Endothelial cell of umbilical vein (primary cell): Measurements from ENCODE around the gene C2orf69. TPM values are rescaled to one million over a fixed set of nuclear protein-coding genes. Genes with fewer than 3 reads are reported as not detected.

ENCODE experiments used
- BruUV-seq: library from RNA; stranded (reverse); fragments of 400-500 nt; replicated peaks from 2 replicates; lab custom pipeline; 2021; lab: Mats Ljungman, UMichigan
- CTCF ChIA-PET: fragments of 300-600, 350-600 bp; sonication (Branson Sonifier 250); formaldehyde crosslinking; loops from one replicate; lab custom pipeline; 2021; ENCODE audit warnings: antibody characterized with exemption, inconsistent platforms; lab: Charles Lee
- POLR2A ChIA-PET: fragments of 300-600, 350-600 bp; sonication (Branson Sonifier 250); formaldehyde crosslinking; loops from one replicate; lab custom pipeline; 2021; ENCODE audit warnings: antibody characterized with exemption, inconsistent platforms; lab: Charles Lee
- DNase-seq: peaks from one replicate; pipeline ENCODE4 v3.0.0-alpha.2; 2011; ENCODE audit warnings: low read depth, low spot score
- FAIRE-seq: peaks from 2 replicates; lab custom pipeline; 2011; peaks lifted over from hg19 to GRCh38; lab: Jason Lieb, UNC
- H2AFZ ChIP-seq: 2 replicates; pipeline ENCODE4 v1.6.0; 2012; ENCODE audit warnings: low read depth, low read length, control low read depth, inconsistent platforms
- H3K27ac ChIP-seq: 2 replicates; pipeline ENCODE4 v1.5.1; 2011; ENCODE audit warnings: low read depth, mild to moderate bottlenecking, control low read depth, low read length, moderate library complexity; ENCODE audit not compliant: insufficient read depth
- H3K27me3 ChIP-seq, 2 experiments: 2 replicates each; pipeline versions ENCODE4 v1.6.0 to v1.6.1; 2011; ENCODE audit warnings: low read length in 2 of 2, mixed read lengths in 1 of 2; ENCODE audit not compliant: control insufficient read depth in 2 of 2, insufficient read depth in 2 of 2
- H3K36me3 ChIP-seq, 2 experiments: 2 replicates in 1 of 2; 3 replicates in 1 of 2; pipeline ENCODE4 v1.5.1; 2011; ENCODE audit warnings: low read length in 2 of 2, mild to moderate bottlenecking in 1 of 2, moderate library complexity in 1 of 2; ENCODE audit not compliant: control insufficient read depth in 2 of 2, insufficient read depth in 2 of 2; ENCODE audit errors: extremely low read depth in 1 of 2
- H3K4me1 ChIP-seq: 3 replicates; pipeline ENCODE4 v1.5.1; 2011; ENCODE audit warnings: mild to moderate bottlenecking, low read length; ENCODE audit not compliant: control insufficient read depth, insufficient read depth; ENCODE audit errors: extremely low read depth
- H3K4me2 ChIP-seq: 2 replicates; pipeline ENCODE4 v1.6.1; 2011; ENCODE audit warnings: low read length, control low read depth, mixed read lengths; ENCODE audit not compliant: insufficient read depth
- H3K4me3 ChIP-seq, 3 experiments: fragments of 200-600 bp in 1 of 3; sonication (generic), shearing (Covaris generic) in 1 of 3; replicated peaks in 1 of 3; 2 replicates each; pipeline ENCODE4 v1.5.1; 2011 to 2016; ENCODE audit warnings: control low read depth in 3 of 3, low read length in 3 of 3, mild to moderate bottlenecking in 2 of 3, inconsistent platforms in 1 of 3, low read depth in 1 of 3, moderate library complexity in 1 of 3; ENCODE audit not compliant: insufficient read depth in 1 of 3
- H3K79me2 ChIP-seq: 2 replicates; pipeline ENCODE4 v1.6.0; 2012; ENCODE audit warnings: low read length, inconsistent platforms; ENCODE audit not compliant: control insufficient read depth, insufficient read depth
- H3K9ac ChIP-seq: replicated peaks from 2 replicates; pipeline ENCODE3; 2011; ENCODE audit warnings: low read length, control low read depth; ENCODE audit not compliant: insufficient read depth; ENCODE audit errors: extremely low read depth
- H3K9me1 ChIP-seq: replicated peaks from 3 replicates; pipeline ENCODE4 v1.6.0; 2011; ENCODE audit warnings: mild to moderate bottlenecking, low read length; ENCODE audit not compliant: control insufficient read depth, insufficient read depth; ENCODE audit errors: extremely low read depth
- H3K9me3 ChIP-seq: replicated peaks from 2 replicates; pipeline ENCODE4 v1.5.1; 2012; ENCODE audit warnings: low read length, inconsistent platforms; ENCODE audit not compliant: control insufficient read depth, insufficient read depth
- H4K20me1 ChIP-seq: replicated peaks from 2 replicates; pipeline ENCODE3; 2011; ENCODE audit warnings: mild to moderate bottlenecking, low read length; ENCODE audit not compliant: control insufficient read depth, insufficient read depth; ENCODE audit errors: extremely low read depth
- EZH2 ChIP-seq: IDR thresholded peaks from 2 replicates; pipeline ENCODE4 v1.6.1; 2012; ENCODE audit warnings: borderline replicate concordance, low read depth, mild to moderate bottlenecking, moderate library complexity, low read length, inconsistent platforms; ENCODE audit not compliant: severe bottlenecking
- FOS ChIP-seq: IDR thresholded peaks from 2 replicates; pipeline ENCODE4 v1.6.1; 2011; ENCODE audit warnings: mild to moderate bottlenecking, low read length, moderate library complexity, borderline replicate concordance; ENCODE audit not compliant: insufficient read depth
- GATA2 ChIP-seq: IDR thresholded peaks from 2 replicates; pipeline ENCODE4 v1.7.0; 2011; ENCODE audit warnings: low read depth, mild to moderate bottlenecking, moderate library complexity, mixed read lengths, low read length; ENCODE audit not compliant: insufficient read length, insufficient read depth
- JUN ChIP-seq: IDR thresholded peaks from 2 replicates; pipeline ENCODE4 v1.6.1; 2011; ENCODE audit warnings: borderline replicate concordance, low read depth; ENCODE audit not compliant: insufficient read length, insufficient read depth
- MYC ChIP-seq: IDR thresholded peaks from one replicate; pipeline ENCODE4 v1.6.1; 2011; ENCODE audit warnings: mild to moderate bottlenecking, low read depth, low read length
- POLR2A ChIP-seq: IDR thresholded peaks from 2 replicates; pipeline ENCODE4 v1.6.1; 2012; ENCODE audit warnings: low read depth, mild to moderate bottlenecking, control low read depth, low read length
- POLR2AphosphoS5 ChIP-seq: IDR thresholded peaks from 2 replicates; pipeline ENCODE4 v1.6.1; 2012; ENCODE audit warnings: low read depth, mild to moderate bottlenecking, control low read depth, low read length, moderate library complexity; ENCODE audit not compliant: insufficient read depth
- dilution Hi-C: fragments of 300-500 bp; cut with MboI; formaldehyde crosslinking; loops from one replicate; pipeline ENCODE4 v1.15.0; 2019; ENCODE audit warnings: low sequenced_read_pairs; ENCODE audit not compliant: extremely low pct_ligation_motif_present
- intact Hi-C: fragments of 100-400 bp; cut with micrococcal nuclease; formaldehyde crosslinking; loops from one replicate; pipeline ENCODE4 v1.10.0; 2022
- polyA plus RNA-seq, 4 experiments: library from polyadenylated mRNA; depleted of rRNA in 3 of 4; stranded (reverse) in 3 of 4; unstranded in 1 of 4; fragments of >200 nt; gene quantifications; 2 replicates each; pipeline versions ENCODE4 v1.2.1 to v1.2.3, GENCODE V29; 2011 to 2012; ENCODE audit warnings: missing spikeins in 1 of 4
- total RNA-seq: library from RNA; stranded (reverse); gene quantifications from 2 replicates; pipeline ENCODE4 v1.2.3, GENCODE V29; 2021
- TF ChIP-seq, protein P1 (sequence below): IDR thresholded peaks from 2 replicates; pipeline ENCODE4 v1.6.1; 2011; ENCODE audit not compliant: insufficient read depth, insufficient read length
- TF ChIP-seq, protein P2 (sequence below), 2 donors: IDR thresholded peaks; 1 replicate in 1 of 2; 2 replicates in 1 of 2; pipeline ENCODE4 v1.5.1; 2011; ENCODE audit warnings: low read length in 2 of 2, mild to moderate bottlenecking in 2 of 2, moderate library complexity in 2 of 2, control low read depth in 1 of 2, inconsistent platforms in 1 of 2, low read depth in 1 of 2; ENCODE audit not compliant: insufficient read depth in 1 of 2; ENCODE audit errors: extremely low read depth in 1 of 2

The C2orf69 gene
- total and polyA plus RNA-seq, 2 donors (not counting 3 experiments of a cell fraction or from before 2014, with no cell fraction given): 1.7 to 12.9 TPM

DNA sequence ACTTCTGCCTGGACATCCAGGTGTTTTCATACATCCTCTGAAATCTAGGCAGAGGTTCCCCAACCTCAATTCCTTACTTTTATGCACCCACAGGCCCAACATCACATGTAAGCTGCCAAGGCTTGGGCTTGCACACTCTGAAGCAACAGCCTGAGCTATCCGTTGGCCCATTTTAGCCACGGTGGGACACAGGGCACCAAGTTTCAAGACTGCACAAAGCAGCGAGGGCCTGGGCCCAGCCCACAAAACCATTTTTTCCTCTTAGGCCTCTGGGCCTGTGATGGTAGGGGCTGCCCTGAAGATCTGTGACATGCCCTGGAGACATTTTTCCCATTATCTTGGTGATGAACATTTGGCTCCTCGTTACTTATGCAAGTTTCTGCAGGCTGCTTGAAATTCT is 5.9 kb downstream of the C2orf69 start:
- Histone ChIP-seq H3K79me2 (peaks cover 86% of the 10 kb centered on the region), H3K9ac (no peak overlapping the region), H3K4me2 (no peak overlapping the region), H3K4me3 (no peak overlapping the region), H3K27me3 (no peaks in the 10 kb centered on the region), H4K20me1 (no peaks in the 10 kb centered on the region), H3K27ac (no peak overlapping the region), H2AFZ (no peak overlapping the region), H3K9me3 (no peaks in the 10 kb centered on the region), H3K4me1 (peaks cover 23% of the 10 kb centered on the region), H3K36me3 (peaks cover 2 to 7% of the 10 kb centered on the region in 2 experiments), H3K9me1 (no peaks in the 10 kb centered on the region)
- no peak for TF ChIP-seq GATA2
- TF ChIP-seq POLR2AphosphoS5: no peak
- TF ChIP-seq EZH2: no peak
- TF ChIP-seq, protein P1, sequence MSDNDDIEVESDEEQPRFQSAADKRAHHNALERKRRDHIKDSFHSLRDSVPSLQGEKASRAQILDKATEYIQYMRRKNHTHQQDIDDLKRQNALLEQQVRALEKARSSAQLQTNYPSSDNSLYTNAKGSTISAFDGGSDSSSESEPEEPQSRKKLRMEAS: no peak
- no peak for TF ChIP-seq FOS
- TF ChIP-seq POLR2A: no peak
- no peak for TF ChIP-seq JUN
- TF ChIP-seq MYC: no peak
- TF ChIP-seq, protein P2, sequence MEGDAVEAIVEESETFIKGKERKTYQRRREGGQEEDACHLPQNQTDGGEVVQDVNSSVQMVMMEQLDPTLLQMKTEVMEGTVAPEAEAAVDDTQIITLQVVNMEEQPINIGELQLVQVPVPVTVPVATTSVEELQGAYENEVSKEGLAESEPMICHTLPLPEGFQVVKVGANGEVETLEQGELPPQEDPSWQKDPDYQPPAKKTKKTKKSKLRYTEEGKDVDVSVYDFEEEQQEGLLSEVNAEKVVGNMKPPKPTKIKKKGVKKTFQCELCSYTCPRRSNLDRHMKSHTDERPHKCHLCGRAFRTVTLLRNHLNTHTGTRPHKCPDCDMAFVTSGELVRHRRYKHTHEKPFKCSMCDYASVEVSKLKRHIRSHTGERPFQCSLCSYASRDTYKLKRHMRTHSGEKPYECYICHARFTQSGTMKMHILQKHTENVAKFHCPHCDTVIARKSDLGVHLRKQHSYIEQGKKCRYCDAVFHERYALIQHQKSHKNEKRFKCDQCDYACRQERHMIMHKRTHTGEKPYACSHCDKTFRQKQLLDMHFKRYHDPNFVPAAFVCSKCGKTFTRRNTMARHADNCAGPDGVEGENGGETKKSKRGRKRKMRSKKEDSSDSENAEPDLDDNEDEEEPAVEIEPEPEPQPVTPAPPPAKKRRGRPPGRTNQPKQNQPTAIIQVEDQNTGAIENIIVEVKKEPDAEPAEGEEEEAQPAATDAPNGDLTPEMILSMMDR (IDR thresholded peaks at IDR 0.05; ENCODE audit: extremely low read depth in 1 of 2, insufficient read depth in 1 of 2, low read depth in 1 of 2, low read length in 2 of 2): no peak
- intact Hi-C loops (no loop called here), dilution Hi-C loops (no loop called here)
- BruUV-seq: no TSS peak
- FAIRE-seq: no peak
- ChIA-PET CTCF (no interaction called here), POLR2A (no interaction called here)
- no peak for DNase-seq
